SH-SY5Y (cell line): ENCODE data around the gene KLHL41.

ENCODE experiments used
- GATA2 ChIP-seq: IDR thresholded peaks from 2 replicates; pipeline ENCODE4 v1.6.1; 2011; ENCODE audit warnings: mild to moderate bottlenecking, low read depth, low read length
- GATA3 ChIP-seq: IDR thresholded peaks from 2 replicates; pipeline ENCODE4 v1.6.1; 2011; ENCODE audit warnings: low read depth, mild to moderate bottlenecking, low read length, moderate library complexity

GRCh38 chr2:169509955-169510354 lies 453 bp downstream of the KLHL41 start:
- no peak for TF ChIP-seq GATA2
- TF ChIP-seq GATA3, result no peak
